H9 (cell line): Measurements from ENCODE around the gene GSN. TPM values are rescaled to one million over a fixed set of nuclear protein-coding genes. Genes with fewer than 3 reads are reported as not detected.

Experiments
- DNase-seq: peaks from one replicate; pipeline ENCODE4 v3.0.0-alpha.2; 2017
- H2AFZ ChIP-seq: one replicate; pipeline ENCODE4 v1.6.1; 2013; ENCODE audit warnings: mild to moderate bottlenecking, low read length, control low read depth, moderate library complexity
- H2AK5ac ChIP-seq: 2 replicates; pipeline ENCODE4 v1.6.1; 2013; ENCODE audit warnings: low read length, control low read depth, mixed read lengths; ENCODE audit not compliant: insufficient read length
- H2BK120ac ChIP-seq: one replicate; pipeline ENCODE4 v1.6.1; 2013; ENCODE audit warnings: low read depth, mild to moderate bottlenecking, low read length, control low read depth, inconsistent platforms; ENCODE audit not compliant: poor library complexity, severe bottlenecking
- H2BK12ac ChIP-seq: 2 replicates; pipeline ENCODE4 v1.6.1; 2013; ENCODE audit warnings: low read length, control low read depth, mixed read lengths, low read depth; ENCODE audit not compliant: insufficient read length
- H2BK15ac ChIP-seq: 2 replicates; pipeline ENCODE4 v1.6.1; 2013; ENCODE audit warnings: low read depth, low read length, control low read depth
- H2BK20ac ChIP-seq: one replicate; pipeline ENCODE4 v1.6.1; 2013; ENCODE audit warnings: low read depth, mild to moderate bottlenecking, low read length, control low read depth, inconsistent platforms; ENCODE audit not compliant: poor library complexity, severe bottlenecking
- H2BK5ac ChIP-seq: 2 replicates; pipeline ENCODE4 v1.6.1; 2013; ENCODE audit warnings: low read length, control low read depth, mixed read lengths; ENCODE audit not compliant: insufficient read length
- H3K14ac ChIP-seq: 2 replicates; pipeline ENCODE4 v1.6.1; 2013; ENCODE audit warnings: low read length, control low read depth; ENCODE audit not compliant: insufficient read depth
- H3K18ac ChIP-seq: 2 replicates; pipeline ENCODE4 v1.6.1; 2013; ENCODE audit warnings: low read depth, mild to moderate bottlenecking, mixed read lengths, low read length, control low read depth; ENCODE audit not compliant: insufficient read length
- H3K23ac ChIP-seq: 2 replicates; pipeline ENCODE4 v1.6.1; 2013; ENCODE audit warnings: low read length, control low read depth, mixed read lengths, low read depth; ENCODE audit not compliant: insufficient read length
- H3K23me2 ChIP-seq: 2 replicates; pipeline ENCODE4 v1.6.1; 2013; ENCODE audit warnings: low read depth, mild to moderate bottlenecking, mixed read lengths, low read length, control low read depth; ENCODE audit not compliant: insufficient read length, poor library complexity, severe bottlenecking
- H3K27ac ChIP-seq: 2 replicates; pipeline ENCODE4 v1.5.1; 2013; ENCODE audit warnings: low read length, control low read depth, mixed read lengths, low read depth; ENCODE audit not compliant: insufficient read length
- H3K27me3 ChIP-seq: 2 replicates; pipeline ENCODE4 v1.6.1; 2013; ENCODE audit warnings: low read length, control low read depth, inconsistent platforms; ENCODE audit not compliant: insufficient read depth
- H3K4ac ChIP-seq: 2 replicates; pipeline ENCODE4 v1.6.1; 2013; ENCODE audit warnings: low read depth, mild to moderate bottlenecking, control low read depth, inconsistent platforms, low read length, moderate library complexity
- H3K4me1 ChIP-seq: 2 replicates; pipeline ENCODE4 v1.6.1; 2013; ENCODE audit warnings: low read length, control low read depth, inconsistent platforms; ENCODE audit not compliant: insufficient read depth
- H3K4me2 ChIP-seq: 2 replicates; pipeline ENCODE4 v1.6.1; 2013; ENCODE audit warnings: low read length, control low read depth, mixed read lengths; ENCODE audit not compliant: insufficient read length, insufficient read depth
- H3K56ac ChIP-seq: 2 replicates; pipeline ENCODE4 v1.6.1; 2013; ENCODE audit warnings: low read depth, mild to moderate bottlenecking, mixed read lengths, low read length, control low read depth; ENCODE audit not compliant: insufficient read length
- H3K79me1 ChIP-seq: 2 replicates; pipeline ENCODE4 v1.6.1; 2013; ENCODE audit warnings: low read depth, mild to moderate bottlenecking, moderate library complexity, low read length, control low read depth, inconsistent platforms; ENCODE audit not compliant: insufficient read depth, poor library complexity, severe bottlenecking
- H3K79me2 ChIP-seq: 2 replicates; pipeline ENCODE4 v1.6.1; 2013; ENCODE audit warnings: low read length, control low read depth, inconsistent platforms; ENCODE audit not compliant: insufficient read depth
- H3K9ac ChIP-seq: 2 replicates; pipeline ENCODE4 v1.6.1; 2013; ENCODE audit warnings: low read length, control low read depth, mixed read lengths; ENCODE audit not compliant: insufficient read length; ENCODE audit errors: extremely low read depth
- H3K9me3 ChIP-seq: one replicate; pipeline ENCODE4 v1.6.1; 2013; ENCODE audit warnings: low read depth, low read length, inconsistent platforms; ENCODE audit not compliant: control insufficient read depth
- H3T11ph ChIP-seq: one replicate; pipeline ENCODE4 v1.6.1; 2013; ENCODE audit warnings: mild to moderate bottlenecking, low read length, control low read depth, inconsistent platforms
- H4K20me1 ChIP-seq: one replicate; pipeline ENCODE4 v1.6.1; 2013; ENCODE audit not compliant: control insufficient read depth, insufficient read length, insufficient read depth
- H4K5ac ChIP-seq: 2 replicates; pipeline ENCODE4 v1.6.1; 2013; ENCODE audit warnings: low read depth, mild to moderate bottlenecking, mixed read lengths, low read length, control low read depth; ENCODE audit not compliant: insufficient read length
- H4K8ac ChIP-seq: replicated peaks from 2 replicates; pipeline ENCODE4 v1.6.1; 2013; ENCODE audit warnings: low read length, control low read depth, mixed read lengths, low read depth; ENCODE audit not compliant: insufficient read length
- H4K91ac ChIP-seq: 2 replicates; pipeline ENCODE4 v1.6.1; 2013; ENCODE audit warnings: low read depth, mild to moderate bottlenecking, moderate library complexity, mixed read lengths, low read length, control low read depth; ENCODE audit not compliant: insufficient read length
- H3K27ac Mint-ChIP-seq, 3 experiments: 2 replicates in 2 of 3; 3 replicates in 1 of 3; pipeline ENCODE4 v1.8.0; 2020 to 2021; ENCODE audit warnings: mixed read lengths in 3 of 3, mild to moderate bottlenecking in 1 of 3, moderate library complexity in 1 of 3
- H3K27me3 Mint-ChIP-seq: 2 replicates; pipeline ENCODE4 v1.8.0; 2021; ENCODE audit warnings: low read depth, mild to moderate bottlenecking, moderate library complexity, mixed read lengths
- H3K36me3 Mint-ChIP-seq, 3 experiments: 2 replicates in 2 of 3; 3 replicates in 1 of 3; pipeline ENCODE4 v1.8.0; 2020 to 2021; ENCODE audit warnings: low read depth in 3 of 3, mixed read lengths in 3 of 3; ENCODE audit not compliant: insufficient read depth in 1 of 3
- H3K4me1 Mint-ChIP-seq, 2 experiments: 2 replicates each; pipeline ENCODE4 v1.8.0; 2020; ENCODE audit warnings: mixed read lengths in 2 of 2
- H3K4me3 Mint-ChIP-seq, 2 experiments: 2 replicates in 1 of 2; 3 replicates in 1 of 2; pipeline ENCODE4 v1.8.0; 2020 to 2021; ENCODE audit warnings: mild to moderate bottlenecking in 2 of 2, mixed read lengths in 2 of 2, moderate library complexity in 1 of 2
- H3K9me3 Mint-ChIP-seq, 2 experiments: 2 replicates in 1 of 2; 3 replicates in 1 of 2; pipeline ENCODE4 v1.8.0; 2020; ENCODE audit warnings: mild to moderate bottlenecking in 2 of 2, mixed read lengths in 2 of 2, moderate library complexity in 1 of 2
- WGBS: extraction: QIAGEN DNeasy Blood & Tissue Kit; methylation state at CpG from one replicate; pipeline ENCODE4 v1.1.7; 2013; ENCODE audit warnings: missing lambda C conversion rate, low lambda C conversion rate, mixed read lengths; ENCODE audit not compliant: insufficient read length; ENCODE audit errors: extremely low coverage; 5-methylcytosine and 5-hydroxymethylcytosine counted together
- total RNA-seq: library from RNA; stranded (reverse); gene quantifications from 2 replicates; pipeline ENCODE4 v1.2.1, GENCODE V29; 2021
- TF ChIP-seq, protein P1 (sequence below): fragments of 200-600 bp; sonication (generic); conservative IDR thresholded peaks from 3 replicates; pipeline ENCODE4 v1.8.0; 2021; ENCODE audit warnings: antibody characterized with exemption, mild to moderate bottlenecking

Gene GSN
- total RNA-seq, 1 experiment from 2014 or later, result 14.9 TPM

GRCh38 chr9:121277026-121277425 lies 9.1 kb downstream of the GSN start:
- no peak overlapping the region for H3K4me3 Mint-ChIP-seq
- no peaks in the 10 kb centered on the region for H3K79me1 ChIP-seq

More at GRCh38 chr9:121277026-121277425, 9.1 kb downstream of the GSN start:
- Histone ChIP-seq H3K23ac (no peak overlapping the region), H2AK5ac (no peak overlapping the region), H3K79me2 (no peaks in the 10 kb centered on the region), H3K4ac (no peak overlapping the region), H4K91ac (no peak overlapping the region), H3K18ac (no peak overlapping the region), H3T11ph (no peak overlapping the region), H2BK120ac (no peak overlapping the region), H3K4me1 (peaks cover 3% of the 10 kb centered on the region; the same call in 1 of the 2 replicates), H4K8ac (no peak overlapping the region), H4K5ac (no peak overlapping the region), H2BK5ac (no peak overlapping the region), H3K4me2 (no peak overlapping the region), H3K27ac (no peak overlapping the region), H3K9ac (no peak overlapping the region), H2BK20ac (no peak overlapping the region), H2AFZ (no peak overlapping the region), H3K9me3 (no peaks in the 10 kb centered on the region), H2BK12ac (no peak overlapping the region), H2BK15ac (no peak overlapping the region), H3K23me2 (no peaks in the 10 kb centered on the region), H3K14ac (no peak overlapping the region), H3K27me3 (peaks cover 30% of the 10 kb centered on the region; the same call in 1 of the 2 replicates), H3K56ac (no peak overlapping the region), H4K20me1 (no peaks in the 10 kb centered on the region)
- TF ChIP-seq, protein P1, sequence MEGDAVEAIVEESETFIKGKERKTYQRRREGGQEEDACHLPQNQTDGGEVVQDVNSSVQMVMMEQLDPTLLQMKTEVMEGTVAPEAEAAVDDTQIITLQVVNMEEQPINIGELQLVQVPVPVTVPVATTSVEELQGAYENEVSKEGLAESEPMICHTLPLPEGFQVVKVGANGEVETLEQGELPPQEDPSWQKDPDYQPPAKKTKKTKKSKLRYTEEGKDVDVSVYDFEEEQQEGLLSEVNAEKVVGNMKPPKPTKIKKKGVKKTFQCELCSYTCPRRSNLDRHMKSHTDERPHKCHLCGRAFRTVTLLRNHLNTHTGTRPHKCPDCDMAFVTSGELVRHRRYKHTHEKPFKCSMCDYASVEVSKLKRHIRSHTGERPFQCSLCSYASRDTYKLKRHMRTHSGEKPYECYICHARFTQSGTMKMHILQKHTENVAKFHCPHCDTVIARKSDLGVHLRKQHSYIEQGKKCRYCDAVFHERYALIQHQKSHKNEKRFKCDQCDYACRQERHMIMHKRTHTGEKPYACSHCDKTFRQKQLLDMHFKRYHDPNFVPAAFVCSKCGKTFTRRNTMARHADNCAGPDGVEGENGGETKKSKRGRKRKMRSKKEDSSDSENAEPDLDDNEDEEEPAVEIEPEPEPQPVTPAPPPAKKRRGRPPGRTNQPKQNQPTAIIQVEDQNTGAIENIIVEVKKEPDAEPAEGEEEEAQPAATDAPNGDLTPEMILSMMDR, result no peak
- DNase-seq, result no peak
- H3K9me3 Mint-ChIP-seq, result no peaks in the 10 kb centered on the region
- no CpG with 5 or more reads among the region's 1 CpG for WGBS
- no peak overlapping the region for H3K27ac Mint-ChIP-seq
- H3K4me1 Mint-ChIP-seq, result peaks cover 23% of the 10 kb centered on the region in 2 experiments
- peaks cover 0 to 3% (median 0%) of the 10 kb centered on the region in 3 experiments; a peak in 3 of 7 replicates for H3K36me3 Mint-ChIP-seq
- H3K27me3 Mint-ChIP-seq, result peaks cover 90% of the 10 kb centered on the region
